GM18520 (cell line): ENCODE results near the gene TREML2.
"Not testable (repeated sequence)": the region's sequence is repeated elsewhere in the genome, so short reads cannot be mapped to it uniquely, and the experiment has no call there.

Experiments
- ATAC-seq: cut with Tn5 transposase; IDR thresholded peaks from one replicate; pipeline ENCODE4 v1.9.1; 2021; ENCODE audit not compliant: unreplicated experiment

The TREML2 gene

DNA sequence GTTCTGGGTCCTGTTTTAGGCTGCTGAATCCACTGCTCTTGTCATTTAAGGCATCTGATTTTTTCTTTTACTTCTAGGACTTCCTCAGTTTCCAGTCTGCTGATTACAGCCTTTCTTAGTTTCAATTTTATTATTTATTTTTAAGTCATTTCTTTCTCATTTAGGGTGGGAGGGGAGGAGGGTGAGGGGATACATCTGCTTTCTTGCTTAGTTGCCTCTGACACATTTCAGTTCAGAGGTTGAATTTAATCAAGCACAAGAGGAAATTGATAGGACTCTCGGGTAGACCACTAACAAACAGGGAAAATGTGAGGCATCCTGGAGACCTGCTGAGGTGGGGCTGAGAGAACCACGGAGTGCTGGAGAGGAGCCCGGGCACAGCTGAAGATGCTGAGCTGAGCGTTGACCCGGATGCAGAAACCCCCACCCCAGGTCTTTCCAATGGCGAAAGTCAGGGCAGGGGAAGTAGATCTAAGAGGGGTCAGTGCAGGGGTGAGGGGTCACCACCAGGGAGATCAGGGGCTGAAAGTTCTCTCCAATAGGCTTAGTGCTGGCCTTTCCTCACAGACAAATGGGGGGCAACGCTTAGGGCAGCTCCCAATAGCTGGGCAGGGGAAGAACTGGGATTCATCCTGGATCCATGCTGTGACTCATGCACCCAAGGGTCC, 7.6 kb upstream of the TREML2 start:
- ATAC-seq = no peak

DNA sequence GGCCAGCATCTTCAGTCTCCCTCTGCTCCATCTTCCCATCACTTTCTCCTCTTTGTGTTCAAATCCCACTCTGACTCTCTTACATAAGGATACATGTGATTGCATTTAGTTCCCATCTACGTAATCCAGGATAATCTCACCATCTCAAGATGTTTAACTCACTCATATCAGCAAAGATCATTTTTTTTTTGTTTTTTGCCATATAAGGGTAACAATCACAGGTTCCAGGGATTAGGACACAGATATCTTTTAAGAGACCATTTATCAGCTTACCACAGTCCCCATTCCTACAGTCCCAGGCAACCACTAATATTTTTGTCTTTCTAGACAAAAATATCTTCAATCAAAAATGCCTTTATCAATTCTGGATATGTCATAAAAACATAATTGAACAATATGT, 3.2 kb upstream of the TREML2 start:
- ATAC-seq = no peak

DNA sequence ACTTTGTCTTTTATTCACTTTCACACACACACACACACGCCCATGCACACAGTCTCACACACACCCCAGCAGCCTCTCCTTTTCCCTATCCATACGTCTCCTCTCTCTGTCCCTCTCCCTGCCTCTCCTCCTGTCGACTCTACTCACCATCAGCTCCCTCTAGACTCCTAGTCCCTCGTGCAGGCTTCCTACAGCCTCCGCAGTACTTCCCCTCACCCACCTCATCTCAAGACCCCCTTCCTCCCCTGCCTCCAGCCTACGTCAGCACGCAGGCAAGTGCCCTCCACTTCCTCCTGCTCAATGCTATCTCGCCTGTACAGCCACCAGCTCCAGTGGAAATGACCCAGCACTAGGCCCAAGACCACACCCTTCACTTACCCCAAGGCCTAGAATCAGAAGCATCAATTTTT, 820 bp upstream of the TREML2 start:
- no peak for ATAC-seq

DNA sequence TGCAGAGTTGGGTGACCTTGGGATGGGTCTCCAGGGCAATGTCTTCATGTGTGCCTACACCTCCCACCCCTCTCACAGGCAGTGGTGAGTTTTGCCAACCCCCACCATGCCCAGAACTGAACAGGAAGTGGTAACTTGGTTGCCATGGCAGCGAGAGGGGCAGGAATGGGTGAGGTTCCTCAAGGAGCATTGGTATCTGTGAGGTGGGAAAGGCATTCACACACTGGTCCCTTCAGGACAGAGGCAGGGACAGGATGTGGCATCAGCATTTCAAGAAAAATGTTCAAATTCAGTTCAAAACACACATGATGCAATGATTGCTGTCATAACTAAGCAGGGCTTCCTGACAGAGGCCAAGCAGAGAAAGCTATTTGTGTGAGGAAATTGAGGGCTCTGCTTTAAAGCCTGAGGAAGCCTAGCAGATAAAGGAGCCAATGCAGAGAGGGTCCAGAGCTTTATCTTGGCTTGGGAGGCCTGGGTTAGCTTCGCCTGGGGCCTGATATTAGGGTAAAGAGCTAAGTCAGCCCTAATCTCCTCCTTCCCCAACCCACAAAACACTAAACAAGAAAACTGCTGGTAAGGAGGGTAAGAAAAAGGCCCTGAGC, 551 bp downstream of the TREML2 start:
- no peak for ATAC-seq

DNA sequence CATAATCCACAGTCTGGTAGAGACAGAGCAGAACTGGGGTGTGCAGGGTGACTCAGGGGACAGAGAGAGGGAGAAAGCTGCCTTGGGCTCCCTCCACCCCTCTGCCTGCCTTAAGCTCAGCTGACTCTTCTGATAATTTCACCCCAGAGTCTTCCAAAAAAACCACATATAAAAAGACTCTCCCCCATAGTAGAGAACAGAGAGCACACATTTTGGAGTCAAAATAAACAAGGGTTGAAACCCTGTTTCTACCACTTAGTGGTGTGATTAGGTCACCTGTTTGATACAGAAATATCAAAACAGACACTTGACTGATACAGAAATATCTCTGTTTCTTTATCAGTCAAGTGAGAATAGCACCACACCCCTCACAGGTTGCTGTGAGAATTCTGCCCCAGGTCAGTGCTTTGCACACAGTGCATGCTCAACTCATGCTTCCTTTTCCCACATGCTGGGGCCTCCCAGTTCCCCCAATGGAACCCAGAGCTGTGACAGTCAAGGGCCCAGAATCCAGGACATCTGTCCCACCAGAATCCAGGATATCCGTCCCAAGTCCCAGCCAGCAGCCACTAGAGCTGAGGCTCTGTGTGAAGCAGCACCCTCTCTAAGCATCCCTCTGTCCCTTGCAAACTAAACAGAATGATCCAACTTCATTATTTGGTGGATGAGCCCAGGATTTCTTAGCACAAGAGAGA, 1.2 kb downstream of the TREML2 start:
- peak; percentile 47 for ATAC-seq

DNA sequence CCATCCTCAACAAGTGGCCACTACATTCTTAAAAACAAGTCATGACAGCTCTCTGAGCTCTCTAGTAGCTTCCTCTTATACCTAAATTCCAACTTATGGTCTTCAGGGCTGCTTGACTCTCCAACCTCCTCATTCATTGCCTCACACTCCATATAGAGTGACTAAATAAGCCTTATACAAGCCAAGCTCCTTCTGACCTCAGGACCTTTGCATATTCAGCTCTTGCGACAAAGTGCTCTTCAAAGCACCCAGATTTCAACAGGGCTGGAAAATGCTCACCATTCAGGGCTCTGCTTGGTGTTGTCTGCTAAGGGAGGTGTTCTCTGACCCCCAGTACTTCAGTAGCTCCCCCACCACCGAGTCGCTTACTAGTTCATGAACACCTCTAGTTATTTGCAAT, 3.7 kb downstream of the TREML2 start:
- no peak for ATAC-seq

DNA sequence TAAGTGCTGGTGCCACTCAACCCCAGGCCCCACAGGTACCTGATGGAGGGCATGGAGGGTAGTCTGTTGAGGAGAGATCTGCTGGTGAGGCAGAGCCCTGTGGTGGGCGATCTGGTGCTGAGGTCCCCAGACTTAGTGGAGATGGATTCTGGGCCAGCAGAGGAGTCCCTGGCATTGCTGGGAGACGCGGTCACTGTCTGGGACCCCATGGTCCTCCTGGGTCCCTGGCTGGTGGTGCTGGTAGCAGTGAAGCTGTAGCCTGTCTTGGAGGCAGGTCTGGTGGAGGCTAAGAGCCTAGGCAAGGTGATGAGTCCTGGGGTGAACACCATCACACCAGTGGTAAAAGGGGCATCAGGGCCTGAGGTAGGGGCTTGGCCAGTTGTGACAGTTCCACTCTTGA, 6.6 kb downstream of the TREML2 start:
- ATAC-seq = no peak

DNA sequence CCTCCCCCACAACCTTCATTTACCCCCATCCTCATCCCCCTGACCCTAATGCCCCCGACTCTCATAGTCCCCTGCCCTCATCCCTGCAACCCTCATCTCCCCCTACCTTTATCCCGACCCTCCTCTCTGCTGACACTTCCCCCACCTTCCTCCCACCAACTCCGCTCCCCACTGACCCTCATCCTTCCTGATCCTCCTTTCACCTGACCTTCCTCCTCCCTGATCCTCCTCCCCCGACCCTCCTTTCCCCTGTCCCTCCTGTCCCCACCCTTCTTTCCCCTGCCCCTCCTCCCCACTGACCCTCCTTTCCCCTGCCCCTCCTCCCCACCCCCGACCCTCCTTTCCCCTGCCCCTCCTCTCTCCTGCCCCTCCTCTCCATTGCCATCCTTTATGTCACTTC, 7.1 kb downstream of the TREML2 start:
- ATAC-seq = no peak

DNA sequence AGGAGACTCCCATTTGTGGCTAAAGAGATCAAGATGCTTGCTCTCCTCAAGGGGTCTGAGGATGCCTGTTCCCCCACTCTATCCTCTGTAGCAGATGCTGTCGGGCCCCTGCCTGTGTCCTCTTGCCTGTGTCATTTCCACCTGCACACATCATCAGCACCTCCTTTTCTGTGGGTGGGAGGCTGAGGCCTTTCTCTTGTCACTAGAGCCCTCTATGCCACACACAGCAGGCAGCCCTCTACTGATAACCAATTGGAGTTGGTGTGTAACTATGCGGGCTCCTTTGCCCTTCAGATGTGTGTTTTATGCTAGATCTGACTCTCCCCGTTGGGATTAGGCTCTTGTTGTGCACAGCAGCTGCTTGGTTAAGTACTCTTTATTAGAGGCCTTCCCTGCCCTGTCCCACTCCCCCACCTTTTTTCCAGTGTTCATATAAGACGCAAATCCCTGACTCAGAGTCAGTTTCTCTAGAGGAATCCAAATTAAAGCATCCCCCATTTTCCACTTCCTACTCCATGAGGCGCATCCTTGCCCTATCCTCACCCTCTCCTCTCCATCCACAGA, 7.7 kb downstream of the TREML2 start:
- no peak for ATAC-seq

DNA sequence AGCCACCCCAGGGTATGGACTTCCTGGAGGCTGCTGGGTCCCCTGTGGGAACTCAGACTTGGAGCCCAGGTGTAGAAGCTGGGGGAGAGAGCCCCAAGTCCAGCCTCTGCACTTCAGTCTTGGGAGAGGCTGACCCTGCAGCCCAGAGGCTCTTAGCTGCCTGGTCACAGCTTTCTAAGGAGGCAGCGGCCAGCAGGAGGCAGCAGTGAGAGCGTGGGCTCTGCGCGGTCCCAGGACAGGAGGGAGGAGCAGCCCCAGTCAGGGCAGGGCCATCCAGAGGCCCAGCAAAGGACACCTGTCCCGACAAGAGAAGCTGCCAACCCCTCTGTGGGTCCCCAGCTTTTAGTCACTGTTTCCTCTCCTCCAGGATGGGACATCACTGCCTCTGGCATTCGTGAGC, 9.4 kb downstream of the TREML2 start:
- ATAC-seq = no peak

DNA sequence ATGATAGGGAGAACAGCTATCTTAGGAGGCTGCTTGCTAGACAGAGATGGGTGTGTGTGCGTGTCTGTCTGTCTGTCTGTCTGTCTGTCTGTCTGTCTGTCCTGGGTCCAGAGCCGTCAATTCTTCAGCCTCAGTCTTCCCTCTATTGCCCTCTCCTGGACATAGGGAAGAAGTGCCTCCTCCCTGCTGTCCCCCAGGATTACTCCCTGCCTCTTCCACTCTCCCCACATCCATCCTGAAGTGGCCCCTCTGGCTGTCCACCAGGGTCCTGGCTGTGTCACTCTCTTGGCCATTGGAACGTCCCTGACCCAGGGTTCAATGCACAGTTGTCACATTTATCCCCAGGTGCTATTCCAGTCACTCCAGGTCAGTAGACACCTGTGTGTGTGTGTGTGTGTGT, 10.2 kb downstream of the TREML2 start:
- no peak for ATAC-seq

DNA sequence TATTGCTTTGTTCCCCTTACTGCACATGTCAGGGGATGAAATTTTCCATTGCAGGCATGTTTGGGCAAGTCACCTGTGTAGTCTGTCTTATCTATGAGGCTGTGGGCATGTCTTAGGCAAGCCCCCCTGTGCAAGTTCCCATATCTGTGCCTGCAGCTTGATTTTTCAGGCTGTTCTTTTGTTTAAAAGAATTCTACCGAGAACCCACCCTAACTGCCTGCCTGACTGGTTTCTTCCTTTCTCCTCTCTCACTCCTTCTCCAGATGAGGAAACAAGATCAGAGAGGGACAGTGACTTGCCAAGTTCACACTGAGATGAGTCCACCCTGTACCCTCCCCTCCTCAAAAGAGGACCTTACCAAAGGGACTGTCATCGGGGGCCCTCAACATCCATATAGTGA, 11.0 kb downstream of the TREML2 start:
- ATAC-seq = no peak

DNA sequence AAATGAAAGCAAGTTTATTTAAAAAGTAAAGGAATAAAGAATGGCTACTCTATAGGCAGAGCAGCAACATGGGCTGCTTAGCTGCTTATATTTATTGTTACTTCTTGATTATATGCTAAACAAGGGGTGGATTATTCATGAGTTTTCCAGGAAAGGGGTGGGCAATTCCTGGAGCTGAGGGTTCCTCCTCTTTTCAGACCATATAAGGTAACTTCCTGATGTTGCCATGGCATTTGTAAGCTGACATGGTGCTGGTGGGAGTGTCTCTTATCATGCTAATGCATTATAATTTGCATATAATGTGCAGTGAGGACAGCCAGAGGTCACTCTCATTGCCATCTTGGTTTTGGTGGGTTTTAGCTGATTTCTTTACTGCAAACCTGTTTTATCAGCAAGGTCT, 11.9 kb downstream of the TREML2 start:
- ATAC-seq = not testable (repeated sequence)

DNA sequence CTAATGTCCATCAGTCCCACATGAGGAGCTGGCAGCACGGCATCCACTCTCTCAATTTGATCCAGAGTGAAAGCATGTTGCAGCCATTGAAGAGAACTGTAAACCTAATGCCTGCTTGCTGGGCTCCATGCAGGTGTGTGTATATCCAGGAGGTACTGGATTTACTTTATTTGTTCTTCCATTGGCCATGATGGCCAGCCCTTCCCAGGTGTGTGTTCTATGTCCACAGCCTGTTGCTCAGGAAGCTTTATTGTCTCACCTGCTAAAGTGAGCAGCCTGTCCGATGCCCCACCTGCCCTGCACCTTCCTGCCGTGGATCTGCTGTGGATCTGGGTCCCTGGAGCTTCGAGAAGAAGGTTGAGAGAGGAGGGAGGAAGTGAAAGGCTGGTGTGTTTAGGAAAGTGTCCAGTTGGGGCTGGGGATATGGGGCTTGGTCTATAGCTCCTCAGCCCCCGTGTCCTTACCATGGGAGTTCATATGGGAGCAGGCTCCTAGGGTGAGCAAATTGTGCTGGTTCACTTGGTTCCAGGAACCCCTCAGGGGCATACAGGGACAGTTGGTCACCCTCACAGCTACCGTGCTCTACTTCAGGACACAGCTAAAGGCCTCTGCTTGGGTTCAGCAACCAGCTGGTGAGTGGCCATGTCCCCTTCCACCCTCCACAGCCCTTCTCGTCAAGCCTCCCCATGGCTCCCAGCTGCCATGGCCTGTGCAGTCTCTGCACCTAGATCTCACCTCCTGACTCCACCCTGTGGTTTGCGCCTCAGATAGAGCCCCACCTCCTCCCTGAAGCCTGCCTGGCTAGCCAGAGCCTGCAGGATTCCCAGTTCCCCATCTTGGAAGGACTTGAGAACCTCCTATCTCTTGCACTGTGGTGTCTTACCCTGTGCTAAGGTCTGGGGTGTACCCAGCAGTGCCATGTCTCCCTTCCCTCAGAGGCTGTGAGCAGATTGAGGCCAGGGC, 12.7 kb downstream of the TREML2 start:
- no peak for ATAC-seq

DNA sequence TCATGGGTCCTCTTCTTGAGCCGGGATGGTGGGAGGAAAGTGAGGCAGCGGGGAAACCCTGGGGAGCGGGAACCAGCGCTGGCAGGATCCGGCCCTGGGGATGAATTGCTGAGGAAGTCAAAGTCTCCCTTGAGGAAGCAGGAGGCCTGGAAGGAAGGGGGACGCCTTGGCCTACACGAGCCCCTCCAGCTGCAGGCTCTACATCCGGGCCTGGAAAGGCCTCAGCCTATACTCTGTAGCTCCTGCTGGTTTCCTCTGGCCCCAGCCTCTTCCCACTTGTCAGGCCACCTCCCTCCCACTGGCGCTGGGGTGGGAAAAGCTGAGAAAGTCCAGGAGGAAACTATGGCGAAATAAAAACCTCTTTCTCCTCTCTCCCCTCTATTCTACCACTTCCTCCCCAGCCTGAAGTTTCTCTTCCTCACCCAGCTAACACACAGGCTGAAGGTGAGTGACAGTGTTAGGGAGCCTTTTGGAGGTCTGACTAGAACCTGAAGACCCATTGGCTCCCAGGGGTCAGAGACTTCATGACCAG, 14.9 kb downstream of the TREML2 start:
- no peak for ATAC-seq

DNA sequence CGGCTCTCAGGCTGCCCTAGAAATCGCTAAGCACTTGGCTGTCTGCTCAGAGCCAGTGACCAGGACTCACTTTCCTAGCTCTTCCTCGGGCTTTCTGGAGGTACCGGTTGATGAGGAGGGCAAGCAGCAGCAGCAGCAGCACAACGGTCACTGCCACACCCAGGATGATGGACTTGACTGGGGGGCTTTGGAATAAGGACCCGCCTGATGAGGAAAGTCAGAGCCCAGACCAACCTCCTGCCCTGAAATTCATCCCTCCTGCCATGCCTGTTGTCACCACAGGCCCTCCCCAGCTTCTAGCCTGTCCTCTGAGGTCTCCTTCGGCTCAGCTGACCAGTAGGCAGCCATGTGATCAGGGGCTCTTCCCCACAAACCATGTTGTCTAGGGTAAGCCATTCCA, 16.2 kb downstream of the TREML2 start:
- no peak for ATAC-seq

DNA sequence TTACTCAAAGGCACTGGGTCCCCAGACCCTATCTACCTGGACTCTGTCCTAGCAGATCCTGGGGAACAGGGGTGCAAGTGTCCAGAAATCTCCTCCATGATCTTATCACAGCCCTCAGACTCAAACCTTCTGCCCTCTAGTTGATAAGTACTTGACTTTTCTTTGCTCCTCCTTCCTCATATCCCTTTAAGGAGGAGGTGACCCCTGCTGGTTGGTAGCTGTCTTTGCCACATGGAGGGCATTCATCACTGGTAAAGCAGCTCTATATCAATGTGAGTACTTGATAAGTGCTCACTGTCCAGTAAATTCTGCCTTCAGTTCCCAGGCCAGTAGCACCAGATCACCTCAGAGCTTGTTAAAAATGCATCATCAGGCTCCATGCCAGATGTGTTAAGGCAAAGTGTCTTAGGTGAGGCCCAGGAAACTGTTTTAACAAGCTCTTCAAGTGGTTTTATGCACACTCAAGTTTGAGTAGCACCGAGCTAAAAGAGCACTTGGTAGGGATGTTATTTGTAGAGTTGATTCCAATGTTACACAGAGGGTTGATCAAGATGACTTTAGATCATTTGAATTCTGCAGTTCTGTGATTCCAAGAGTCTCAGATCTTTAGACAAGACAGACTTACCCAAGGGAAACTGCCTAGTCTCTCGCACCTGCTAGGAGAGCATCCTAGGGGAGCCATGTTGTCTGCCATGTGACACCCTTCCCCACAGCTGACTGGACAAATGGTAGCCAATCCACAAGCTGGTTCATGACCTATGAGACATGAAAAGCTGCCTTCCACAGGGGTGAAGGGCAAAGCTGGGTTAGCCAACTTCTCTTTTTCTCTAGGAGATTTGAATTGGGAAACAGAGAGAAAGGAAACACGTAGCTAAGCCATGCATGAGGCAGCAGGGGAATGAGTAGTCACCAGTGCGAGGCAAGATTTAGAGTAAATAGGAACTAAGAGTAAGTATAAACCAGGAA, 18.6 kb downstream of the TREML2 start:
- peak; percentile 41 for ATAC-seq

DNA sequence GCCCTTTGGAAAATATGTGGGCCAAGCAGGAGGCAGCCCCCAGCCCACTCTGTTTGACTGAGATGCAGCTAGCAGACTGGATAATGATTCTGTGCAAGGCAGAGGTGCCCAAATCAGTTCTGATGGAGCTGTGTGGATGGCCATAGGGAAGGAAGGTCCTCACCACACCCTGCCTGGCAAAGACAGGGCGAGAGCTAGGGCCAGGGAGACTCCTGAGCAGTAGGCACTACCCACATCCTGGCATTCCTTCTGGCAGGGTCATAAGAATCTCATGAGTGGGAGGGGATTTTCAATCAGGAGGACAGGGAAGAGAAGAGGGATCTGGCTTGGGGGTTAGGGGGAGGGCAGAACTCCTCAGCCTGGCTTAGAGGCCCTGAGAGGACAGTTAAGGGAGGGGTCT, 19.4 kb downstream of the TREML2 start:
- ATAC-seq = no peak

DNA sequence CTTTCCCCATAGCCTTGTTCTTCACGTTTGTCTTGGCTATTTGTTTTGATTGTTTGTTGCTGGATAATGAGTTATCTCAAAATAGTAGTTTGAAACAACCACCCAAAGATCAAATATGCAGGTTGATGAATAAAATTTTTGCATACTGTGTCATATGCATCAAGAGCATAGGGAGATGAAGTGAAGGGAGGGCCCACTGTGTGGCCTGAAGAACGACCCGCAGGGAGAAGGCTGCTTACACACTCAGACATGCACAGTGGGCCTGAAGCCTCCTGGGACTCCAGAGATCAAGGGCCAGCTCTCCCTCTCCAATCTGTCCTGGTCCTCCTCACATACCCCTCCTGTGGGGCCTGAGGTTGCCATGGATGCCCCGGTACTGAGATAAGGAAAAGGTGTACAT, 21.8 kb downstream of the TREML2 start:
- no peak for ATAC-seq

DNA sequence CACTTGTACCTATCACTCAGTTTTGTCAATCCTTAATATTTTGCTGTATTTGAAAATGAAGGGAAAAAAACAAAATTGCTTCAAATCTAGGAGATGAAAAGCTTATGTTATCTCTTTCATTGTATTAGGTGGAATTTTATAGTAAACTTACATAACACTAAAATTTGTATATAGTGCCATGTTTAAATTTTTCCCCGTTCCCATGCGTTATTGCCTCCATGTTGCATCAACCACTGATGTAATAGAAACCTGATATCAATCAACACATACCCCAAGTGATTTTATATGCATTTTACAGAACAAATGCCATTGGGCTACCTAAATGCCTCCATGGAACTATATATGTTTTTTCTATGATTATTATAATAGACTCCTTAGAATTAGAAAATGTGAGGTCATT, 23.3 kb downstream of the TREML2 start:
- ATAC-seq = no peak
